H9 (cell line): ENCODE data around the gene TBXAS1. TPM values are rescaled to one million over a fixed set of nuclear protein-coding genes. Genes with fewer than 3 reads are reported as not detected.

Experiments
- DNase-seq: peaks from one replicate; pipeline ENCODE4 v3.0.0-alpha.2; 2017
- H2AFZ ChIP-seq: one replicate; pipeline ENCODE4 v1.6.1; 2013; ENCODE audit warnings: mild to moderate bottlenecking, low read length, control low read depth, moderate library complexity
- H2AK5ac ChIP-seq: 2 replicates; pipeline ENCODE4 v1.6.1; 2013; ENCODE audit warnings: low read length, control low read depth, mixed read lengths; ENCODE audit not compliant: insufficient read length
- H2BK120ac ChIP-seq: one replicate; pipeline ENCODE4 v1.6.1; 2013; ENCODE audit warnings: low read depth, mild to moderate bottlenecking, low read length, control low read depth, inconsistent platforms; ENCODE audit not compliant: poor library complexity, severe bottlenecking
- H2BK12ac ChIP-seq: 2 replicates; pipeline ENCODE4 v1.6.1; 2013; ENCODE audit warnings: low read length, control low read depth, mixed read lengths, low read depth; ENCODE audit not compliant: insufficient read length
- H2BK15ac ChIP-seq: 2 replicates; pipeline ENCODE4 v1.6.1; 2013; ENCODE audit warnings: low read depth, low read length, control low read depth
- H2BK20ac ChIP-seq: one replicate; pipeline ENCODE4 v1.6.1; 2013; ENCODE audit warnings: low read depth, mild to moderate bottlenecking, low read length, control low read depth, inconsistent platforms; ENCODE audit not compliant: poor library complexity, severe bottlenecking
- H2BK5ac ChIP-seq: 2 replicates; pipeline ENCODE4 v1.6.1; 2013; ENCODE audit warnings: low read length, control low read depth, mixed read lengths; ENCODE audit not compliant: insufficient read length
- H3K14ac ChIP-seq: 2 replicates; pipeline ENCODE4 v1.6.1; 2013; ENCODE audit warnings: low read length, control low read depth; ENCODE audit not compliant: insufficient read depth
- H3K18ac ChIP-seq: 2 replicates; pipeline ENCODE4 v1.6.1; 2013; ENCODE audit warnings: low read depth, mild to moderate bottlenecking, mixed read lengths, low read length, control low read depth; ENCODE audit not compliant: insufficient read length
- H3K23ac ChIP-seq: 2 replicates; pipeline ENCODE4 v1.6.1; 2013; ENCODE audit warnings: low read length, control low read depth, mixed read lengths, low read depth; ENCODE audit not compliant: insufficient read length
- H3K23me2 ChIP-seq: 2 replicates; pipeline ENCODE4 v1.6.1; 2013; ENCODE audit warnings: low read depth, mild to moderate bottlenecking, mixed read lengths, low read length, control low read depth; ENCODE audit not compliant: insufficient read length, poor library complexity, severe bottlenecking
- H3K27ac ChIP-seq: 2 replicates; pipeline ENCODE4 v1.5.1; 2013; ENCODE audit warnings: low read length, control low read depth, mixed read lengths, low read depth; ENCODE audit not compliant: insufficient read length
- H3K27me3 ChIP-seq: 2 replicates; pipeline ENCODE4 v1.6.1; 2013; ENCODE audit warnings: low read length, control low read depth, inconsistent platforms; ENCODE audit not compliant: insufficient read depth
- H3K4ac ChIP-seq: 2 replicates; pipeline ENCODE4 v1.6.1; 2013; ENCODE audit warnings: low read depth, mild to moderate bottlenecking, control low read depth, inconsistent platforms, low read length, moderate library complexity
- H3K4me1 ChIP-seq: 2 replicates; pipeline ENCODE4 v1.6.1; 2013; ENCODE audit warnings: low read length, control low read depth, inconsistent platforms; ENCODE audit not compliant: insufficient read depth
- H3K4me2 ChIP-seq: 2 replicates; pipeline ENCODE4 v1.6.1; 2013; ENCODE audit warnings: low read length, control low read depth, mixed read lengths; ENCODE audit not compliant: insufficient read length, insufficient read depth
- H3K56ac ChIP-seq: 2 replicates; pipeline ENCODE4 v1.6.1; 2013; ENCODE audit warnings: low read depth, mild to moderate bottlenecking, mixed read lengths, low read length, control low read depth; ENCODE audit not compliant: insufficient read length
- H3K79me1 ChIP-seq: 2 replicates; pipeline ENCODE4 v1.6.1; 2013; ENCODE audit warnings: low read depth, mild to moderate bottlenecking, moderate library complexity, low read length, control low read depth, inconsistent platforms; ENCODE audit not compliant: insufficient read depth, poor library complexity, severe bottlenecking
- H3K79me2 ChIP-seq: 2 replicates; pipeline ENCODE4 v1.6.1; 2013; ENCODE audit warnings: low read length, control low read depth, inconsistent platforms; ENCODE audit not compliant: insufficient read depth
- H3K9ac ChIP-seq: 2 replicates; pipeline ENCODE4 v1.6.1; 2013; ENCODE audit warnings: low read length, control low read depth, mixed read lengths; ENCODE audit not compliant: insufficient read length; ENCODE audit errors: extremely low read depth
- H3K9me3 ChIP-seq: one replicate; pipeline ENCODE4 v1.6.1; 2013; ENCODE audit warnings: low read depth, low read length, inconsistent platforms; ENCODE audit not compliant: control insufficient read depth
- H3T11ph ChIP-seq: one replicate; pipeline ENCODE4 v1.6.1; 2013; ENCODE audit warnings: mild to moderate bottlenecking, low read length, control low read depth, inconsistent platforms
- H4K20me1 ChIP-seq: one replicate; pipeline ENCODE4 v1.6.1; 2013; ENCODE audit not compliant: control insufficient read depth, insufficient read length, insufficient read depth
- H4K5ac ChIP-seq: 2 replicates; pipeline ENCODE4 v1.6.1; 2013; ENCODE audit warnings: low read depth, mild to moderate bottlenecking, mixed read lengths, low read length, control low read depth; ENCODE audit not compliant: insufficient read length
- H4K8ac ChIP-seq: replicated peaks from 2 replicates; pipeline ENCODE4 v1.6.1; 2013; ENCODE audit warnings: low read length, control low read depth, mixed read lengths, low read depth; ENCODE audit not compliant: insufficient read length
- H4K91ac ChIP-seq: 2 replicates; pipeline ENCODE4 v1.6.1; 2013; ENCODE audit warnings: low read depth, mild to moderate bottlenecking, moderate library complexity, mixed read lengths, low read length, control low read depth; ENCODE audit not compliant: insufficient read length
- H3K27ac Mint-ChIP-seq, 3 experiments: 2 replicates in 2 of 3; 3 replicates in 1 of 3; pipeline ENCODE4 v1.8.0; 2020 to 2021; ENCODE audit warnings: mixed read lengths in 3 of 3, mild to moderate bottlenecking in 1 of 3, moderate library complexity in 1 of 3
- H3K27me3 Mint-ChIP-seq: 2 replicates; pipeline ENCODE4 v1.8.0; 2021; ENCODE audit warnings: low read depth, mild to moderate bottlenecking, moderate library complexity, mixed read lengths
- H3K36me3 Mint-ChIP-seq, 3 experiments: 2 replicates in 2 of 3; 3 replicates in 1 of 3; pipeline ENCODE4 v1.8.0; 2020 to 2021; ENCODE audit warnings: low read depth in 3 of 3, mixed read lengths in 3 of 3; ENCODE audit not compliant: insufficient read depth in 1 of 3
- H3K4me1 Mint-ChIP-seq, 2 experiments: 2 replicates each; pipeline ENCODE4 v1.8.0; 2020; ENCODE audit warnings: mixed read lengths in 2 of 2
- H3K4me3 Mint-ChIP-seq, 2 experiments: 2 replicates in 1 of 2; 3 replicates in 1 of 2; pipeline ENCODE4 v1.8.0; 2020 to 2021; ENCODE audit warnings: mild to moderate bottlenecking in 2 of 2, mixed read lengths in 2 of 2, moderate library complexity in 1 of 2
- H3K9me3 Mint-ChIP-seq, 2 experiments: 2 replicates in 1 of 2; 3 replicates in 1 of 2; pipeline ENCODE4 v1.8.0; 2020; ENCODE audit warnings: mild to moderate bottlenecking in 2 of 2, mixed read lengths in 2 of 2, moderate library complexity in 1 of 2
- WGBS: extraction: QIAGEN DNeasy Blood & Tissue Kit; methylation state at CpG from one replicate; pipeline ENCODE4 v1.1.7; 2013; ENCODE audit warnings: missing lambda C conversion rate, low lambda C conversion rate, mixed read lengths; ENCODE audit not compliant: insufficient read length; ENCODE audit errors: extremely low coverage; 5-methylcytosine and 5-hydroxymethylcytosine counted together
- total RNA-seq: library from RNA; stranded (reverse); gene quantifications from 2 replicates; pipeline ENCODE4 v1.2.1, GENCODE V29; 2021
- TF ChIP-seq, protein P1 (sequence below): fragments of 200-600 bp; sonication (generic); conservative IDR thresholded peaks from 3 replicates; pipeline ENCODE4 v1.8.0; 2021; ENCODE audit warnings: antibody characterized with exemption, mild to moderate bottlenecking

TBXAS1 gene
- total RNA-seq, 1 experiment from 2014 or later, result 0.39 TPM

DNA sequence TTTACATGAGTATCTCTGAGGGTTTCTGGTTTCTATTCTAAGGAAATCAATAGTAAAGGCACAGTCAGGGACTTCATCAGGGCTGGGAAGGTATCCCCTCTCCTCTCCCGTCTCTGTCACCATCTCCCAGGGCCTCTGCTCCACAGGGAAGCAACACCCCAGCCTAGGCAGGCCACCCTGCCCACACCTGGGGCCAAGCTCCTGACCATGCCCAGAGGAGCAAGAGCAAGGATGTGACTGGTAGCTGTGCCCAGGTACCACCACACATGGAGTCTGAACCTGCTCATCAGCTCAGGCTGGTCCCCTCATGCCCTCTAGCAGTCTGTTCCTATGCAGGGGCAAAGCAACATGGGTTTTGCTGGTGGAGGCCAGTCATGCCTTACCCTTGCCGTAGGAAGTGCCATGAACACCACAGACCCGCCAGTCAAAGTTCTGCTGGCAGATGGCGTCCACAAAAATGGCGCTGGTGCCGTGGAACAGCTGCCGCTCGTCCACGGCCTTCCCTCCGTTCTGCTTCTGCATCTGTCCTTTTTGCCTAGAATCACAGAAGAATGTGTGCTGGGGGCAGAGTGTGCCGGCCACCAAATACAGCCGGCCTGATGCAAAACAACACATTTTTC is 196.9 kb downstream of the TBXAS1 start:
- H3K36me3 Mint-ChIP-seq, result peaks cover 0 to 4% (median 0%) of the 10 kb centered on the region in 3 experiments; a peak in 1 of 7 replicates
- no peaks in the 10 kb centered on the region for H3K4me1 Mint-ChIP-seq

More for the DNA sequence above, 196.9 kb downstream of the TBXAS1 start:
- no peak overlapping the region for H3K56ac ChIP-seq
- Mint-ChIP-seq H3K27me3 (no peaks in the 10 kb centered on the region), H3K9me3 (no peaks in the 10 kb centered on the region), H3K4me3 (no peak overlapping the region), H3K27ac (no peak overlapping the region)
- H3K9me3 ChIP-seq, result no peaks in the 10 kb centered on the region
- no peak overlapping the region for H3K23ac ChIP-seq
- no peaks in the 10 kb centered on the region for H3K4me1 ChIP-seq
- H2AK5ac ChIP-seq, result no peak overlapping the region
- H4K20me1 ChIP-seq, result no peaks in the 10 kb centered on the region
- no peak overlapping the region for H2BK15ac ChIP-seq
- H2BK120ac ChIP-seq, result no peak overlapping the region
- no peak overlapping the region for H4K8ac ChIP-seq
- H4K5ac ChIP-seq, result no peak overlapping the region
- WGBS, result no CpG with 5 or more reads among the region's 12 CpGs
- H2BK5ac ChIP-seq, result no peak overlapping the region
- no peak overlapping the region for H3K27ac ChIP-seq
- H3K23me2 ChIP-seq, result no peaks in the 10 kb centered on the region
- H3K79me1 ChIP-seq, result no peaks in the 10 kb centered on the region
- H4K91ac ChIP-seq, result no peak overlapping the region
- no peak overlapping the region for H3T11ph ChIP-seq
- DNase-seq, result no peak
- no peak overlapping the region for H2AFZ ChIP-seq
- H3K27me3 ChIP-seq, result no peaks in the 10 kb centered on the region
- no peak overlapping the region for H3K4ac ChIP-seq
- no peaks in the 10 kb centered on the region for H3K79me2 ChIP-seq
- no peak overlapping the region for H3K9ac ChIP-seq
- no peak overlapping the region for H2BK12ac ChIP-seq
- TF ChIP-seq, protein P1, sequence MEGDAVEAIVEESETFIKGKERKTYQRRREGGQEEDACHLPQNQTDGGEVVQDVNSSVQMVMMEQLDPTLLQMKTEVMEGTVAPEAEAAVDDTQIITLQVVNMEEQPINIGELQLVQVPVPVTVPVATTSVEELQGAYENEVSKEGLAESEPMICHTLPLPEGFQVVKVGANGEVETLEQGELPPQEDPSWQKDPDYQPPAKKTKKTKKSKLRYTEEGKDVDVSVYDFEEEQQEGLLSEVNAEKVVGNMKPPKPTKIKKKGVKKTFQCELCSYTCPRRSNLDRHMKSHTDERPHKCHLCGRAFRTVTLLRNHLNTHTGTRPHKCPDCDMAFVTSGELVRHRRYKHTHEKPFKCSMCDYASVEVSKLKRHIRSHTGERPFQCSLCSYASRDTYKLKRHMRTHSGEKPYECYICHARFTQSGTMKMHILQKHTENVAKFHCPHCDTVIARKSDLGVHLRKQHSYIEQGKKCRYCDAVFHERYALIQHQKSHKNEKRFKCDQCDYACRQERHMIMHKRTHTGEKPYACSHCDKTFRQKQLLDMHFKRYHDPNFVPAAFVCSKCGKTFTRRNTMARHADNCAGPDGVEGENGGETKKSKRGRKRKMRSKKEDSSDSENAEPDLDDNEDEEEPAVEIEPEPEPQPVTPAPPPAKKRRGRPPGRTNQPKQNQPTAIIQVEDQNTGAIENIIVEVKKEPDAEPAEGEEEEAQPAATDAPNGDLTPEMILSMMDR, result no peak
- no peak overlapping the region for H2BK20ac ChIP-seq
- H3K14ac ChIP-seq, result no peak overlapping the region; the same call in 1 of the 2 replicates
- H3K18ac ChIP-seq, result no peak overlapping the region
- no peak overlapping the region for H3K4me2 ChIP-seq
